Adipocyte (in vitro differentiated cells): ENCODE data around the gene BCL11A.

Experiments
- DNase-seq: peaks from one replicate; pipeline ENCODE4 v3.0.0-alpha.2; 2015; ENCODE audit warnings: low read depth
- H3K27me3 ChIP-seq: replicated peaks from 2 replicates; pipeline ENCODE4 v1.7.0; 2013; ENCODE audit warnings: mild to moderate bottlenecking, low read length, moderate library complexity; ENCODE audit not compliant: control insufficient read depth, insufficient read depth
- H3K36me3 ChIP-seq: 2 replicates; pipeline ENCODE4 v1.7.0; 2013; ENCODE audit warnings: low read length, mild to moderate bottlenecking, moderate library complexity; ENCODE audit not compliant: control insufficient read depth, insufficient read depth, severe bottlenecking
- H3K4me1 ChIP-seq: 2 replicates; pipeline ENCODE4 v1.7.0; 2013; ENCODE audit warnings: mild to moderate bottlenecking, low read length, moderate library complexity; ENCODE audit not compliant: control insufficient read depth, insufficient read depth
- H3K4me3 ChIP-seq: 2 replicates; pipeline ENCODE4 v1.7.0; 2013; ENCODE audit warnings: mild to moderate bottlenecking, low read length, moderate library complexity
- H3K9ac ChIP-seq: 2 replicates; pipeline ENCODE4 v1.7.0; 2013; ENCODE audit warnings: mild to moderate bottlenecking, low read length, moderate library complexity
- H3K9me3 ChIP-seq: 2 replicates; pipeline ENCODE4 v1.7.0; 2013; ENCODE audit warnings: mild to moderate bottlenecking, low read length, moderate library complexity; ENCODE audit not compliant: control insufficient read depth

BCL11A gene

GRCh38 chr2:60415814-60416213, 137.6 kb downstream of the BCL11A start:
- no peaks in the 10 kb centered on the region for H3K36me3 ChIP-seq
- peaks cover 6% of the 10 kb centered on the region for H3K9me3 ChIP-seq
- no peak for DNase-seq
- no peak overlapping the region for H3K9ac ChIP-seq
- peaks cover 6% of the 10 kb centered on the region for H3K4me1 ChIP-seq
- peaks cover 12% of the 10 kb centered on the region for H3K27me3 ChIP-seq
- no peak overlapping the region for H3K4me3 ChIP-seq

GRCh38 chr2:60414495-60415138, 138.8 kb downstream of the BCL11A start:
- no peak overlapping the region for H3K4me3 ChIP-seq
- H3K36me3 ChIP-seq: no peaks in the 10 kb centered on the region
- H3K4me1 ChIP-seq: peaks cover 6% of the 10 kb centered on the region
- H3K9ac ChIP-seq: no peak overlapping the region
- DNase-seq: peak; percentile 47
- H3K9me3 ChIP-seq: peaks cover 6% of the 10 kb centered on the region
- H3K27me3 ChIP-seq: peaks cover 22% of the 10 kb centered on the region

- H3K9ac ChIP-seq: no peak overlapping the region
- no peak for DNase-seq
- no peaks in the 10 kb centered on the region for H3K36me3 ChIP-seq
- no peak overlapping the region for H3K4me3 ChIP-seq
- peaks cover 30% of the 10 kb centered on the region for H3K27me3 ChIP-seq
- peaks cover 6% of the 10 kb centered on the region for H3K4me1 ChIP-seq
- H3K9me3 ChIP-seq: peaks cover 6% of the 10 kb centered on the region
These were observed 139.7 kb downstream of the BCL11A start for GRCh38 chr2:60413814-60414168.

- Histone ChIP-seq H3K4me1 (peaks cover 6% of the 10 kb centered on the region), H3K36me3 (no peaks in the 10 kb centered on the region), H3K9ac (no peak overlapping the region), H3K27me3 (peaks cover 36% of the 10 kb centered on the region), H3K4me3 (no peak overlapping the region), H3K9me3 (peaks cover 6% of the 10 kb centered on the region)
- DNase-seq: no peak
These were observed 140.2 kb downstream of the BCL11A start for GRCh38 chr2:60413069-60413813.

- Histone ChIP-seq H3K27me3 (peaks cover 41% of the 10 kb centered on the region), H3K4me1 (peaks cover 6% of the 10 kb centered on the region), H3K36me3 (no peaks in the 10 kb centered on the region), H3K9me3 (peaks cover 6% of the 10 kb centered on the region), H3K4me3 (no peak overlapping the region), H3K9ac (no peak overlapping the region)
- DNase-seq: no peak
These were observed 140.8 kb downstream of the BCL11A start for GRCh38 chr2:60412620-60413019.

GRCh38 chr2:60412027-60412426, 141.4 kb downstream of the BCL11A start:
- peaks cover 47% of the 10 kb centered on the region for H3K27me3 ChIP-seq
- H3K9me3 ChIP-seq: peaks cover 6% of the 10 kb centered on the region
- no peaks in the 10 kb centered on the region for H3K36me3 ChIP-seq
- DNase-seq: no peak
- no peak overlapping the region for H3K9ac ChIP-seq
- no peak overlapping the region for H3K4me3 ChIP-seq
- peaks cover 6% of the 10 kb centered on the region for H3K4me1 ChIP-seq

GRCh38 chr2:60411295-60411694, 142.2 kb downstream of the BCL11A start:
- no peak overlapping the region for H3K4me3 ChIP-seq
- H3K4me1 ChIP-seq: peaks cover 3% of the 10 kb centered on the region
- no peak overlapping the region for H3K9ac ChIP-seq
- no peaks in the 10 kb centered on the region for H3K36me3 ChIP-seq
- H3K27me3 ChIP-seq: peaks cover 52% of the 10 kb centered on the region
- DNase-seq: peak; percentile 14
- H3K9me3 ChIP-seq: peaks cover 6% of the 10 kb centered on the region

GRCh38 chr2:60410456-60411146, 142.9 kb downstream of the BCL11A start:
- peaks cover 6% of the 10 kb centered on the region for H3K9me3 ChIP-seq
- H3K9ac ChIP-seq: no peak overlapping the region
- no peaks in the 10 kb centered on the region for H3K36me3 ChIP-seq
- no peak overlapping the region for H3K4me3 ChIP-seq
- peaks cover 54% of the 10 kb centered on the region for H3K27me3 ChIP-seq
- DNase-seq: no peak
- H3K4me1 ChIP-seq: no peaks in the 10 kb centered on the region

GRCh38 chr2:60409531-60409871, 144.0 kb downstream of the BCL11A start:
- Histone ChIP-seq H3K4me3 (no peak overlapping the region), H3K9ac (no peak overlapping the region), H3K4me1 (no peaks in the 10 kb centered on the region), H3K9me3 (no peaks in the 10 kb centered on the region), H3K36me3 (no peaks in the 10 kb centered on the region), H3K27me3 (peaks cover 63% of the 10 kb centered on the region)
- DNase-seq: no peak

- H3K4me1 ChIP-seq: no peaks in the 10 kb centered on the region
- no peak overlapping the region for H3K4me3 ChIP-seq
- no peak overlapping the region for H3K9ac ChIP-seq
- peaks cover 63% of the 10 kb centered on the region for H3K27me3 ChIP-seq
- no peak for DNase-seq
- H3K9me3 ChIP-seq: no peaks in the 10 kb centered on the region
- no peaks in the 10 kb centered on the region for H3K36me3 ChIP-seq
These were observed 144.5 kb downstream of the BCL11A start for GRCh38 chr2:60408811-60409530.

GRCh38 chr2:60408207-60408606, 145.2 kb downstream of the BCL11A start:
- Histone ChIP-seq H3K27me3 (peaks cover 63% of the 10 kb centered on the region), H3K4me1 (no peaks in the 10 kb centered on the region), H3K4me3 (no peak overlapping the region), H3K36me3 (no peaks in the 10 kb centered on the region), H3K9me3 (no peaks in the 10 kb centered on the region), H3K9ac (no peak overlapping the region)
- no peak for DNase-seq
